GM21360 (cell line): ENCODE measurements around the gene ART4.

Source experiments
- ATAC-seq: cut with Tn5 transposase; IDR thresholded peaks from one replicate; pipeline ENCODE4 v1.9.1; 2021; ENCODE audit warnings: mild to moderate bottlenecking, moderate library complexity; ENCODE audit not compliant: unreplicated experiment

ART4 gene

DNA sequence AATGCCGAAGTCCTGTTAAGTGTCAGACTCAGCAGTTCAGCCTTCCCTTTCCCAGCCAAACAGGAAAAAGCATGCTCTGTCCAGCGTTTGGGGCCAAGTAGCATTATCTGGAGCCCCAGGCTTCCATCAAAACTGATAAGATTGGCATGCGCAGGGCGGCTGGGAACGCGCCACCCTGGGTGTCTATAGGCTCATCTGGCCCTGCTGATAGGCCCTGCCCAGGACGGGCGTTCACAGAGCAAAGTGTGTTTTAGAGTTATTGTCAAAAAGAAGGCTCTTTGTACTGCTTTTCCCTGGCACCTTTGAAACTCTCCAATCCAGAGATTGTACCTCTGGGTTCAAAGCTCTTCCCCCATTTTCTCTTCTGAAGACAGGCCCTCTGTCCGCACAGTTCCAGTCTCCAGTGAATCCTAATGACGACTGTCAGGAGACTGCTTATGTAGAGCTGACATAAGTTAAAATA, at the start of gene ART4:
ART4 (minus strand) TSS at position 102 of the 463 bp plus-strand sequence. CDS start 413 bp downstream, outside the sequence.
- no peak for ATAC-seq

DNA sequence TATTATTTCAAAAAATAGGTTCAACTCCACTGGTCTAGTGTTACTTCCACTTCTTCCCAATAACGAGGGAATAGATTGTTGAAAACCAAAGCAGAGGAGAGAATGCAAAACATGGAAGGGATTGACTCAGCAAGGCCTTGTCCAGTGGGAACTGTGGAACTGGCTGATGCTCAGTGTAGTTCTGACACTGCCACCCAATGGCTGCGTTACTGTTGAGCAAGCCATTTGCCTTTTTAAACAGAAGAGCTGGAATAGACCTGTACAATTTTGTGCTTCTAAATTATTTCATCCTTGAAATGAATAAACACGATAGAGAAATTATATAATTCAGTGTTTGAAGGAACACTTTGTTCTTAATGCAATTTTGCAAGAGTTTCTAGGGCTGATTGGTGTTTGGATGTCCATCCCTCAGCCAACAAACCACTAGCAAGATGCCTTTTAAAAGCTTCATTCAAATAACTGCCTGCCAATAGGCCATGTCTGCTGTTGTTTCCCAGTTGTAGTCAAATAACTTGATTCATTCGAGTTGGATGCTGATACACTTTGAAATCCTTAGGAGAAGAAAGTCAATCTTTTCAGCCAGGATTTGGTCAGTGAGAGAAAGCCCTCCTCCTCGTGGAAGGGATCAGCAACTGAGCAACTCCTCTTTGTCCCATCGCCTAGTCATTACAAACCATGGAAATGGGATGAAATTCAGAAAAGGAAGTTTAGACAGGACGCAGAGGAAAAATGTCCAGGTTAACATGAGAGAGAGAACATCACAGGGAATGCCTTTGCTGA, 49.6 kb upstream of the ART4 start:
- ATAC-seq = no peak

GRCh38 chr12:14890701-14891100, 47.4 kb upstream of the ART4 start:
- no peak for ATAC-seq

- no peak for ATAC-seq
These were observed 42.9 kb upstream of the ART4 start for GRCh38 chr12:14886271-14886670.

- no peak for ATAC-seq
These were observed 42.4 kb upstream of the ART4 start, which contains the start of gene MGP for GRCh38 chr12:14885718-14886221. Gene MGP, minus strand, starts transcription at chr12:14885854. Its CDS starts 63 bp downstream, at chr12:14885791.

GRCh38 chr12:14884458-14884878, 41.1 kb upstream of the ART4 start:
- peak; percentile 97 for ATAC-seq

DNA sequence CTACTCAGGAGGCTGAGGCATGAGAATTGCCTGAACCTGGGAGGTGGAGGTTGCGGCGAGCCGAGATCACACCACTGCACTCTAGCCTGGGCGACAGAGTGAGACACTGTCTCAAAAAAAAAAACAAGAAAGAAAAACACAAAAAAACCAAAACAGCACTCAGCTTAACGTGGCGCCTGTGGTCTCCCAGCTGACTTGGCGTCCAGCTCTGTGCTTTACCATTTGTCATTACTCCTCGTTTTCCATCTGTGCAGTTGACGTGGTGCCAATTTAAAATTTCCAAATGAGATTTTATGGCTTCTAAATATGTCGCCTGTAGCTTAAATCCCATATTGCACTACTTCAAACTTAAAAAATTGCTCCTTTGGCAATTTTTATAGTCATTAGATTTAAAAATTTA, 40.4 kb upstream of the ART4 start:
- no peak for ATAC-seq

GRCh38 chr12:14880890-14881453, 37.6 kb upstream of the ART4 start:
- ATAC-seq = no peak

- ATAC-seq = no peak
These were observed 36.1 kb upstream of the ART4 start for GRCh38 chr12:14879222-14879933.

- ATAC-seq = no peak
These were observed 35.2 kb upstream of the ART4 start for GRCh38 chr12:14878488-14878887.

GRCh38 chr12:14876833-14877232, 33.5 kb upstream of the ART4 start:
- no peak for ATAC-seq

- ATAC-seq = no peak
These were observed 31.6 kb upstream of the ART4 start for GRCh38 chr12:14874882-14875281.

DNA sequence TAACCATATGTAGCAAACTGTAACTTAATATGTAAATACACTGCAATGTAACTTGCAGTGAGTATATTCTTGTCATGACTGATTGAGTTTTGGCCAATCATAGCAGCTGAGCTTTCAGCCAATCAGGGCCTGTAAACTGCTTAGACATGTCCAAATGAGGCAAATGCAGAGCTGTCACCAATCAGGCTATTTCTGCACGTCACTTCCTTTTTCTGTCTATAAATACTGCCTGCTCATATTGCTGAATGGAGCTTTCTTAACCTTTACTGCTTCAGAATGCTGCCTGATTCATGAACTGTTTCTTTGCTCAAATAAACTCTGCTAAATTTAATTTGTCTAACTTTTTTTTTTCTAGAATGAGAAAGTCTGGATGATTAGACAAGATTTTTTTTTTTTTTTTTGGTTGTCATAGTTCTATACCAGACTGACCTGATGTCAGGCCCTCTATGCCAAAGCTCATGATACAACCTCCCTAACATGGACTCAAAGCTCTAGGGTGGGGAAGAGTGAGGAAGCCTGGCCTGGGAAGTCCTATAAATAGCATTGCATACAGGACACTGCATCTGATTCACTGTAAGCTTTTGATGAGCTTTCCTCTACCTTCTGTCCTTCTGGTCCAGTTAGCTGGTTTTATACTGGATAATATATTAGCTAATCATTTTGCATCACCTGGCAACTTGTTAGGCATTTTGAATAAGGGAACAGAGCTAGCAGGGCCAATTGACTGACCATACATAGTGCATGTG, 30.3 kb upstream of the ART4 start:
- no peak for ATAC-seq

DNA sequence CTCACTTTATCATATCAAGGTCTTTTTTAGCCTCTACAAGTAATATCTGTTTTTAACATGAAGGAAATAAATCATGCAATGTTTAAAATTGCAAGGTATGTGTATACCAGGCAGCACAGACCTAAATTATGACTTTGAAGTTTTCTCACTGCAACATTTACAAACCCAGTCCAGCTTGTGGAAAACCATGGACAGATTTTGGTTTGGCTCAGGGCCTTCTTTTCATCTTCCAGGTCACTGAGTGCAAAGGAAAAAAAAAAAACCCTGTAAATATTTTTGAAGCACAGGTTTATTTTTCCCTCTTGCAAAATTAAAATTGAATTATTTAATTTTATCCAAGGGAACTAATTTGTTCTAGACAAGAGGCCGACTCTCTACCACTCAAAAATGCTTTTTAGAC, 28.6 kb upstream of the ART4 start:
- no peak for ATAC-seq

GRCh38 chr12:14871247-14871646, 27.9 kb upstream of the ART4 start:
- ATAC-seq = no peak

DNA sequence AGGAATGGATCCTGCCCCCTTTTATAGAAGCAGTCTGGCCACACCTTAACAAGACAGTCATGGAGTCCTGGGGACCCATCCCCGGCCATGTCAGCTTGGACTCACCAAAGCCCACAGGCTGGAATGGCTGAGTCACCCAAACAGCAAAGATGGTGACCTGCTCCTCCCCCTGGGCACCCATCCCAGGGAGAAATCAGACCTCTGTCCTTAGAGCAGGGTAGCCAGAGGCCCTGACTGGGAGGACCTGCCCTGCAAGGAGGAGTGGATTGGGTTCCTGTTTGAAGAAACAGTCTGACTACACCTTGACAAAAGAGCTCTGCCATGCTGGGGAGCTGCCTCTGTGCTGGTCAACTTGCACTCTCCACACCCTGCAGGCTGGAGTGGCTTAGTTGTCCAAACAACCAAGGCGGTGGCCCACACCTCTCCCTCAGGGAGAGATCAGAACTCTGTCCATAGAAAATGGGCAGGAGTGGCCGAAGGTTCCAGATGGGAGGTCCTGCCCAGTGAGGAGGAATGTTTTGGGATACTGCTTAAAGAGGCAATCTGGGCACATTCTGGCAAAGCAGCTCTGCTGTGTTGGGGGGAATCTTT, 25.7 kb upstream of the ART4 start:
- ATAC-seq = no peak

- ATAC-seq = no peak
These were observed 17.2 kb upstream of the ART4 start for GRCh38 chr12:14860490-14860889.

DNA sequence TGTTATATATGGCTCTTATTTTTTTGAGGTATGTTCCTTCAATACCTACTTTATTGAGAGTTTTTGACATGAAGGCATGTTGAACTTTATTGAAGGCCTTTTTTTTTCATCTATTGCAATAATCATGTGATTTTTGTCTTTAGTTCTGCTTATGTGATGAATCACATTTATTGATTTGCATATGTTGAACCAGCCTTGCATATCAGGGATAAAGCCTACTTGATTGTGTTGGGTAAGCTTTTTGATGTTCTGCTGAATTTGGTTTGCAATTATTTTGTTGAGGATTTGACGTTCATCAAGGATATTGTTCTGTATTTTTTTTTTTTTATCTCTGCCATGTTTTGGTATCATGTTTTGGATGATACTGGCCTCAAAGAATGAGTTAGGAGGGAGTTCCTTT, 15.2 kb upstream of the ART4 start:
- no peak for ATAC-seq

- ATAC-seq = no peak
These were observed 11.4 kb upstream of the ART4 start for GRCh38 chr12:14854586-14855183.

- no peak for ATAC-seq
These were observed 10.6 kb upstream of the ART4 start for GRCh38 chr12:14853961-14854360.
